ENCODE data around the gene ZNF408. TPM values are rescaled to one million over a fixed set of nuclear protein-coding genes. Genes with fewer than 3 reads are reported as not detected.

ZNF408 gene
- total and polyA plus RNA-seq, 4 donors: 3.0 to 13.3 (median 9.9) TPM

DNA sequence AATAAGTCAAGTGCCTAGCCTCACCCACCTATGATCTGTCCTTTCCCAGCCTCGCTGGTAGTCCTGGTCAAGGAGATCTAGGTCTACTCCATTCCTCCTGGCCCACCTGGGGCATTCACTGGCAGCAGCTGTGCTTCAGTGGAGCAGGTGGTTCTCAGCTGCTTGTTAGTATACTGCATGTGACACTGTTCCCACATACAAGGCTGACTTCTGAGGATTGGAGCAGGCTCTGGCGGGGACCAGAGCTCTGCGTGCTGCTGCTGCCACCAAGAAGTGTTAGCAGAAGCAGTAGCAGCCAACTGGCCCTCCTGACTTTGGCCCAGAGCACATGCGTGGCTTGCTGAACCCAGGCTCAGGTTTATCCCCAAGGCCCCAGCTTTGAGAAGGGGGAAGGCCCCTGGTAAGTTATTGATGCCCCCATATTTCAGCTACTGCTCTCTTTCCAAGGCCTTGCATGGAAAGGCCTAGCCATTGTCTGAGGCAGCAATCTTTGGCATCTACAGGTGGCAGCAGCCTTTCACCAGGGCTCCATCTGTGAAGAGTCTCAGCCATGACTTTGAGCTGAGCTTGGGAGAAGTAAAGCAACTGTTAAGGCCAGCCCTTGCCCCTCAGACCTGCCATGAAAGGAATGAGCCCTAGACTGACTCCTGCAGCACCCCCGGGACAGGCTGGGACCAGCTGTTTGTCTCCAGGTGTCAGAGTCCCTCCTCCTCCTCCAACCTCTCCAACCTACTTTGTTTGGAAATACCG, 26.9 kb upstream of the ZNF408 start:
- 79 to 83% methylated on average over 6 of the region's 6 CpGs for WGBS, 2 donors
- Histone ChIP-seq H3K9me3 (ENCODE audit: control insufficient read depth, low read length) (no peaks in the 10 kb centered on the region), H3K27me3 (ENCODE audit: control insufficient read depth in 1 of 2, insufficient read depth in 2 of 2, low read length in 1 of 2) (no peaks in the 10 kb centered on the region), H3K4me1 (ENCODE audit: control insufficient read depth in 1 of 2, insufficient read depth in 2 of 2, low read length in 2 of 2) (no peaks in the 10 kb centered on the region), H3K36me3 (ENCODE audit: control insufficient read depth in 1 of 2, insufficient read depth in 2 of 2, low read length in 1 of 2) (peaks cover 0 to 9% of the 10 kb centered on the region in 2 donors), H3K27ac (ENCODE audit: low read depth in 1 of 2, low read length in 2 of 2) (no peak overlapping the region), H3K4me3 (ENCODE audit: low read length in 2 of 2) (no peak overlapping the region)
- intact Hi-C loops (cut with DNase I): no loop called here
- DNase-seq: peak in 1 of 2 donors; percentile 43
- ATAC-seq (ENCODE audit: low FRiP score): no peak

DNA sequence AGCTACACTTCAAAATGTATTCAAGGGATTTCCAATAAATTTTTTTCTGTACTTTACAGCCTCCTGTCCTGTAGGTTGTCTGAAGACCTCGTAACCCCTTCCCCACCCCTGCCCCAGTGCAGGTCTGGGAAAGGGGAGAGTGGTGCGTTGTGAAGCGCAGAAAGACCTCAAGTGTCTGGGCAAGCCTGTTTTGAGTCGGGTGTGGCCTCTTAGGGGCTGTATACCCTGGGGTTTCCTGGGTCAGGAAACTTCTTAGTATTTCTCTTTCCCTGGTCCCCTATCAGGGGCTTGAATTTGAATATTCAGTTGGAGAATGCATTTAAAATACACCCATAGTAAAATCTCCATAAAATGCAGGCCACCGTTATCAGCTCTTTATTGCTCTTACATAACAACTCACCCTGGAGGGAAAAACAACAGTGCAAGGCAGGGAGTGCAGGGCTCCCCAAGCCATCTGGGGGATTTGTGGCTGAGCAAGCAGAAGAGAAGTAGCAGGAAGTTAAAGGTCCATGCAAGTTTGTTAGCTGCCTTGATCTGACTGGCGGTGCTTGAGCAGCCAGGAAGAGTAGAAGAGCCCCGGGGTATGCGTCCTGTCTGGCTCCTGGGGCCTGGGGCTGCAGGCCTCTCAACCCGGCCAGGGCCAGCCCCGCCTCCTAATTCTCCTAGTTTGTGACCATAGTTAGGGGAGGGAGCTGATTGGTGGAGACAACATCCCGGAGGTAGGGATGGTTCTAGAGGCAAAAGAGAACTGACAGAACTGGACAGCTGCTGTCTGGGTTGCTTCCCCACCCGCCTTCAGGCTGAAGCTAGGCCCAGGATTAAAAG, 26.2 kb upstream of the ZNF408 start:
- ATAC-seq (ENCODE audit: low FRiP score) (peak; percentile 42), DNase-seq (peak in 1 of 2 donors; percentile 32)
- Histone ChIP-seq H3K9me3 (ENCODE audit: control insufficient read depth, low read length) (no peaks in the 10 kb centered on the region), H3K4me3 (ENCODE audit: low read length in 2 of 2) (no peak overlapping the region), H3K4me1 (ENCODE audit: control insufficient read depth in 1 of 2, insufficient read depth in 2 of 2, low read length in 2 of 2) (no peaks in the 10 kb centered on the region), H3K27me3 (ENCODE audit: control insufficient read depth in 1 of 2, insufficient read depth in 2 of 2, low read length in 1 of 2) (no peaks in the 10 kb centered on the region), H3K27ac (ENCODE audit: low read depth in 1 of 2, low read length in 2 of 2) (peak overlapping the region in 1 of 2 donors; percentile 25), H3K36me3 (ENCODE audit: control insufficient read depth in 1 of 2, insufficient read depth in 2 of 2, low read length in 1 of 2) (peaks cover 0 to 10% of the 10 kb centered on the region in 2 donors)
- WGBS, 2 donors: 58 to 63% methylated on average over 12 of the region's 12 CpGs
- intact Hi-C loops (cut with DNase I): no loop called here

DNA sequence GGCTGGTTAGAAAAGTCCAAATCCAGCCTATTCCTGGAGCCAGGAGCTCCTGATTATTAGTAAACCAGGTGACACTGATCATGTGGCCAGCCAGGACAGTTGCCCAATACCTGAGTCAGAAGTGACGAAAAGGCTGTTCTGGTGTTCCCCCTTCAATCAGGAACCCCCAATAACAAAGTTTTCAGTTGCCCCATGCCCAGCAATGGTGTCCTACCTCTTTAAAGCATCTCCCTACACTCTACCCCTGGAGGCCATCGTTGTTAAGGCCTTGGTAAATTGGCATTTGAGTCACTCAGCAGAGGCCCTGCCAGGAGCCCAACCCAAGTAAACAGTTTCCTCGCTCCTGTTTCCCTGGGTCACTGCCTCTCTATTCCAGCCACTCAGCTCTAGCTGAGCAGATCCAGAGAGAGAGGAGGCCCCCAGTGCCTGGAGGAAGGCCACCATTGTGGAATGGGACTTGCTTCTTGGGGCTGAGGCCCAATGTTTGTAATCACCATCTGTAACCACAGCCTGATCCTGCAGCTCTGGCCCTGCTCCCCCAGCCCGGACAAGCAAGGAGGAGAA, 25.5 kb upstream of the ZNF408 start:
- Histone ChIP-seq H3K36me3 (ENCODE audit: control insufficient read depth in 1 of 2, insufficient read depth in 2 of 2, low read length in 1 of 2) (peaks cover 6 to 12% of the 10 kb centered on the region in 2 donors), H3K27ac (ENCODE audit: low read depth in 1 of 2, low read length in 2 of 2) (peak overlapping the region in 1 of 2 donors; percentile 25), H3K4me3 (ENCODE audit: low read length in 2 of 2) (no peak overlapping the region), H3K9me3 (ENCODE audit: control insufficient read depth, low read length) (no peaks in the 10 kb centered on the region), H3K27me3 (ENCODE audit: control insufficient read depth in 1 of 2, insufficient read depth in 2 of 2, low read length in 1 of 2) (no peaks in the 10 kb centered on the region), H3K4me1 (ENCODE audit: control insufficient read depth in 1 of 2, insufficient read depth in 2 of 2, low read length in 2 of 2) (no peaks in the 10 kb centered on the region)
- intact Hi-C loops (cut with DNase I): no loop called here
- 21% methylated on average over 4 of the region's 4 CpGs for WGBS, 2 donors
- peak; percentile 76 for ATAC-seq (ENCODE audit: low FRiP score)
- peak in 1 of 2 donors; percentile 81 for DNase-seq

DNA sequence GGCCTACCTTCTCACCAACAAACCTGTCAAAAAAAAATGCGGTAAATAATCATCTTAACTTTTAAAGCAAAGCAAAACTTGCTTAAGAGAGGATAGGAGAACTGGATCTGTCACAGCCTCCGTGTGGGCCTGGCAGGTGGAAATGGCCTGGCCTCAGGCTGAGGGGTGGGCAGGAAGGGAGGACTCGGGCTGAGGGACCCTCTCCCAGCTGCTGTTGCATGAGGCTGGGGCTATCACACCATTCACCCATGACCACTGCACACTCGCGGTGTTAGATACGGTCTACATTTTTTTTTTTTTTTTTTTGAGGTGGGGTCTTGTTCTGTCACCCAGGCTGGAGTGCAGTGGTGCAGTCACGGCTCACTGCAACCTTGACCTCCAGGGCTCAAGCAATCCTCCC, 24.9 kb upstream of the ZNF408 start:
- H3K4me3 ChIP-seq (ENCODE audit: low read length in 2 of 2): no peak overlapping the region
- no peaks in the 10 kb centered on the region for H3K9me3 ChIP-seq (ENCODE audit: control insufficient read depth, low read length)
- 76 to 84% methylated on average over 7 of the region's 7 CpGs for WGBS, 2 donors
- intact Hi-C loops (cut with DNase I): no loop called here
- H3K4me1 ChIP-seq (ENCODE audit: control insufficient read depth in 1 of 2, insufficient read depth in 2 of 2, low read length in 2 of 2): no peaks in the 10 kb centered on the region
- ATAC-seq (ENCODE audit: low FRiP score) (no peak), DNase-seq (peak in 1 of 2 donors; percentile 42)
- no peaks in the 10 kb centered on the region for H3K27me3 ChIP-seq (ENCODE audit: control insufficient read depth in 1 of 2, insufficient read depth in 2 of 2, low read length in 1 of 2)
- peaks cover 6 to 12% of the 10 kb centered on the region in 2 donors for H3K36me3 ChIP-seq (ENCODE audit: control insufficient read depth in 1 of 2, insufficient read depth in 2 of 2, low read length in 1 of 2)
- H3K27ac ChIP-seq (ENCODE audit: low read depth in 1 of 2, low read length in 2 of 2): peak overlapping the region in 1 of 2 donors; percentile 25

DNA sequence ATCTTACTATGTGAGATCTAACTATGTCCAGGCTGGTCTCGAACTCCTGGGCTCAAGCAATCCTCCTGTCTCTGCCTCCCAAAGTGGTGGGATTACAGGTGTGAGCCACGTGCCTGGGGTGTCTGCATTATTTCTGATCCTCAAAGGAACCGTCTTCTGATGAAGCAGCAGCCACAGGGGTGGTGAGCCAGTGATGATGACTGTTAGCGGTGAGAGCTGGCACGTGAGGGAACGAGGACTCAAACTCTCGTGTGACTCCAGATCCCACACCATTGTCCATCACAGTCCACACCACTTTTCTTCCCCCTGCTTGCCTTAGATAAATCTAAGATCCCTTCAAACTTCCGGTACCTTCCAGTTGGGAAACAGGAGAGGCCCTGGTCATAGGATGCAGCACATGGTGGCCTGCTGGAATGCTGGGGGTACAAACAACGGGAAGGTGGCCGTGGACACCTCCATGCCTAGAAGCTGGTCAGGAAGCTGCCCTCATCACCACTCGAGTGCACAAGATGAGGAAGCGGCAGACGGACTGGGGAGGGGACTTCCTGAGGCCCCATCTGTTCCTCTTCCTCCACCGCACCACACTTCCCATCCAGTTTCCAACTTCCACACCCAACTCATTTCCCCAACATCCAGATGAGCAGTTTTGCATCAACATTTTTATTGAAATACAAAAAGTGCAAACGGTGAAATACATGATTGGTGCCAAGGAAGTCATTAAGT, 24.2 kb upstream of the ZNF408 start:
- H3K36me3 ChIP-seq (ENCODE audit: control insufficient read depth in 1 of 2, insufficient read depth in 2 of 2, low read length in 1 of 2): peaks cover 6 to 14% of the 10 kb centered on the region in 2 donors
- ATAC-seq (ENCODE audit: low FRiP score) (no peak), DNase-seq (peak in 1 of 2 donors; percentile 67)
- H3K4me3 ChIP-seq (ENCODE audit: low read length in 2 of 2): no peak overlapping the region
- H3K27me3 ChIP-seq (ENCODE audit: control insufficient read depth in 1 of 2, insufficient read depth in 2 of 2, low read length in 1 of 2): no peaks in the 10 kb centered on the region
- 83 to 85% methylated on average over 15 of the region's 15 CpGs for WGBS, 2 donors
- intact Hi-C loops (cut with DNase I): no loop called here
- no peak overlapping the region for H3K27ac ChIP-seq (ENCODE audit: low read depth in 1 of 2, low read length in 2 of 2)
- no peaks in the 10 kb centered on the region for H3K4me1 ChIP-seq (ENCODE audit: control insufficient read depth in 1 of 2, insufficient read depth in 2 of 2, low read length in 2 of 2)
- H3K9me3 ChIP-seq (ENCODE audit: control insufficient read depth, low read length): no peaks in the 10 kb centered on the region

DNA sequence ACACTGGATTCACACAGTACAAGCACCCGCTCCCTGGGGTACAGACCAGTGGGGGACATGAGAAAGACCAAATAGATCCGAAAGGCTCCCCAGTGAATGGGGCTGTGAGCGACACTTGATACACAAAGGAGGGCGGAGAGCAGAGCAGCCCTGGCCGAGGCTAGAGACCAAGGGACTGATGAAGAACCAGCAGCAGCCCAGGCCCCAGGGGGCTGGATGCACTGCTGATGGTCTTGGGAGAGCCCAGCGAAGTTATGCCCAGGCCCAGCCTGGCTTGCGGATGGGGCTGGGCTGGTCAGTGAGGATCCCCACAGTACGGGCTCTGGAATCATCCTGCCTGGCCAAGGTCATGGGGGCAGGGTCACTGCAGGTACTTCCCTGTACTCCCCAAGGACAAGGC, 23.7 kb upstream of the ZNF408 start:
- peaks cover 6 to 11% of the 10 kb centered on the region in 2 donors for H3K36me3 ChIP-seq (ENCODE audit: control insufficient read depth in 1 of 2, insufficient read depth in 2 of 2, low read length in 1 of 2)
- no peak overlapping the region for H3K4me3 ChIP-seq (ENCODE audit: low read length in 2 of 2)
- 88 to 89% methylated on average over 8 of the region's 8 CpGs for WGBS, 2 donors
- no peaks in the 10 kb centered on the region for H3K4me1 ChIP-seq (ENCODE audit: control insufficient read depth in 1 of 2, insufficient read depth in 2 of 2, low read length in 2 of 2)
- no peak overlapping the region for H3K27ac ChIP-seq (ENCODE audit: low read depth in 1 of 2, low read length in 2 of 2)
- DNase-seq (peak in 1 of 2 donors; percentile 30), ATAC-seq (ENCODE audit: low FRiP score) (no peak)
- no peaks in the 10 kb centered on the region for H3K27me3 ChIP-seq (ENCODE audit: control insufficient read depth in 1 of 2, insufficient read depth in 2 of 2, low read length in 1 of 2)
- H3K9me3 ChIP-seq (ENCODE audit: control insufficient read depth, low read length): no peaks in the 10 kb centered on the region
- intact Hi-C loops (cut with DNase I): no loop called here

DNA sequence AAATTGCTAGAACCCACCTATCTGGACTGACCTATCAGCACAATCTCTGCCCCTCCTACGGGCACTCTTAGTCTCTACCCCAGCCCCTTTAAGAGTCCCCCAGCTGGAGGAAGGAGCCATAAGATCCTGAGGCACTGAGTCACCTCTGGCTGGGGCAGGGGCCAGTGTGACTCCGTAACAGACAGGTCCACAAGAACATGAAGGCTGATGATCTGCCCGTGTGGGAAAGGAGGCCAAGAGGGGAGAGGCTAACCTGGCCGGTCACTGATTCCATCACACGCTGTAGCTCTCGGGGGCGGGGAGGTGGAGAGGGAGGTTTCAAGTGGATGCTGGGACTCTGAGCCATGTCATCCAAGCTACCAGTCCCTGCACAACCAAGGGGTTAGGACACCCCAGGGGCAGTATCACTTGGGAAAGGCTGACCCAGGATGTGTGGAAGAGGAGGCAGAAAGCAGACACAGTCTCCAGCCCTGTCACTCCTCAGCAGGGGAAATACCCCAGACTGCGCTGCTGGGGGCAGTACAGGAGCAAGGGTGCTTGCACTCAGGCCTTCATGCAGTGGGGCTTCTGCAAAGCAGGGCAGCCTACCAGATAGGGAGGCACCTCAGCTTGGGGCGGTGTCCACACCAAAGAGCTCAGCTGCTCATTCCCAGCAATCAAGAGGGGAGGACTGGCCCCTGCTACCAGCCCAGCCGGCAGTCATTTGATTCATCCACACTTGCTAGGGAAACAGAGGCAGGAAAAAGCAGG, 22.7 kb upstream of the ZNF408 start:
- 75 to 77% methylated on average over 10 of the region's 10 CpGs for WGBS, 2 donors

DNA sequence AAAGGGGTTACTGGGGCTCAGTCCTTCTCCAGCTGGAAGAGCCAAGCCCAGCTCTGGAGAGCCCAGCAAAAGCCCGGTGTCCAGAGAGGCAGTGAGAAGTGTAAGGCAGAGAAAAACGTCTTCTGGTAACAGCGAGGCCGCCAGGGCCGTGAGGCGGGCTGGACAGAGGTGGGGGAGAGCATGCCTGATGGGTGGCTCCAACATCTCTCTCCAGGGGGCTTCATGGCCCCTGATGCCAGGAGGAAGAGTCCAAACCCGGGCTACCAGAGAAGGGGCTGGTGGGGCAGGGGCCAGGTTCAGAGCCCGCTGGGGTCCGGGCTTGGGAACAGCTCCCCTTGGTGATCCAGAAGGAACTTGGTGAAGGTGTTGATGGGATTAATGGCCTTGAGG, 22.1 kb upstream of the ZNF408 start:
- peak in 1 of 2 donors; percentile 29 for DNase-seq
- WGBS, 2 donors: 88 to 92% methylated on average over 9 of the region's 9 CpGs
- no peak for ATAC-seq (ENCODE audit: low FRiP score)
- H3K4me1 ChIP-seq (ENCODE audit: control insufficient read depth in 1 of 2, insufficient read depth in 2 of 2, low read length in 2 of 2): no peaks in the 10 kb centered on the region
- H3K27me3 ChIP-seq (ENCODE audit: control insufficient read depth in 1 of 2, insufficient read depth in 2 of 2, low read length in 1 of 2): no peaks in the 10 kb centered on the region
- H3K9me3 ChIP-seq (ENCODE audit: control insufficient read depth, low read length): no peaks in the 10 kb centered on the region
- no peak overlapping the region for H3K4me3 ChIP-seq (ENCODE audit: low read length in 2 of 2)
- intact Hi-C loops (cut with DNase I): no loop called here
- no peak overlapping the region for H3K27ac ChIP-seq (ENCODE audit: low read depth in 1 of 2, low read length in 2 of 2)
- peaks cover 6 to 11% of the 10 kb centered on the region in 2 donors for H3K36me3 ChIP-seq (ENCODE audit: control insufficient read depth in 1 of 2, insufficient read depth in 2 of 2, low read length in 1 of 2)

More for the DNA sequence above, 22.7 kb upstream of the ZNF408 start:
- Histone ChIP-seq H3K36me3 (ENCODE audit: control insufficient read depth in 1 of 2, insufficient read depth in 2 of 2, low read length in 1 of 2) (peaks cover 6 to 11% of the 10 kb centered on the region in 2 donors), H3K4me1 (ENCODE audit: control insufficient read depth in 1 of 2, insufficient read depth in 2 of 2, low read length in 2 of 2) (no peaks in the 10 kb centered on the region), H3K9me3 (ENCODE audit: control insufficient read depth, low read length) (no peaks in the 10 kb centered on the region), H3K27ac (ENCODE audit: low read depth in 1 of 2, low read length in 2 of 2) (no peak overlapping the region), H3K27me3 (ENCODE audit: control insufficient read depth in 1 of 2, insufficient read depth in 2 of 2, low read length in 1 of 2) (no peaks in the 10 kb centered on the region), H3K4me3 (ENCODE audit: low read length in 2 of 2) (no peak overlapping the region)
- ATAC-seq (ENCODE audit: low FRiP score): no peak
- peak in 1 of 2 donors; percentile 31 for DNase-seq
- intact Hi-C loops (cut with DNase I): no loop called here

All from aorta (tissue), 5 donors.